Measurements from ENCODE around the gene TKFC. TPM values are rescaled to one million over a fixed set of nuclear protein-coding genes. Genes with fewer than 3 reads are reported as not detected.

TKFC gene
- total and polyA plus RNA-seq, 9 of the 15 experiments (the other 6 are each of a cell fraction or from before 2014, with no cell fraction given), result 2.0 to 61.7 (median 28.5) TPM

DNA sequence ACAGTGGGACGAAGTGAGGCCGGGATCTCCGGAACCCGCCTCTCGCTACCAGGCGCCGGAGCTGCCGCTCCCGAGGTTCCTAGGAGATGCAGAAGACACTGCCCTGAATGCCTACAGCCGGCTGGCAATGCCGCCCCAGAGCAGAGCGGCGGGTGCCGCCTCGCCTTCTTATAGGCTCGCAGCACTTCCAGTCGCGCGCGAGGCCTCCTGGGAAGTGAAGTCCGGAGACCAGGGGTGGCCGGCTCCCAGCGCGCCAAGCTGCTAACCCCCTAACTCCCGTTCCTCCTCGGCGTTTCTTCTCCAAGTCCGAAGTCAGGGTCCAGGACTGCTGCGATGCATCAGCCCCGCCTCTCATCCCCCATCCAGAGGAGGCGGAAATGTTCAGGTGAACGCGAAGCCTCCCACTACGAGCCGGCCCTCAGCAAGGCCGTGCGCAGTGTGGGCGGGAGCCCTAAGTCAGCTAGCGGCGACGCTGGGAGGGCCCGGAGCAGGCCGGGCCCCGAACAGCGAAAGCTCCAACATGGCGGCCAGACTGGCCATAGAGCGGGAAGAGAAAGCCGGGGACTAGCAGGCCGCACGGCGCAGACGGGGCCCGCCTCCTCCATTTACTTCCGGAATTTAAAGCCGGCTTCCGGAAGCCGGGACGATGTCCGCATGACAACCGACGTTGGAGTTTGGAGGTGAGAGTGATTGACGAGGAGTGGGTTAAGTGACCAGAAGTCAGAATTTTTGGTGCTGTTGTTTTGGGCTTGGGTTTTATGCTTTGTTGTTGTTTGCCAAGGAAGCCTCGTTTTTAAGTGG, 28.9 kb downstream of the TKFC start, which contains the start of the genes CYB561A3 and TMEM138 (continued):
- TF ChIP-seq ZNF740 (CRISPR knock-in tag; IDR thresholded peaks at IDR 0.05) (no peak), ZNF740 (tag; IDR thresholded peaks at IDR 0.05) (no peak), KLF16 (IDR thresholded peaks at IDR 0.05) (no peak), FOXJ2 (tag; IDR thresholded peaks at IDR 0.05) (no peak), DMBX1 (CRISPR knock-in tag; IDR thresholded peaks at IDR 0.05; ENCODE audit: borderline replicate concordance) (peak; percentile 43; the same call in 1 of the 2 replicates), ETV5 (CRISPR knock-in tag; IDR thresholded peaks at IDR 0.05; ENCODE audit: low read depth) (peak; percentile 54; the same call in 1 of the 2 replicates), ZBTB26 (CRISPR knock-in tag; IDR thresholded peaks at IDR 0.05) (peak; percentile 82), ZKSCAN1 (IDR thresholded peaks at IDR 0.05; ENCODE audit: low read depth, low read length) (0 out of 2 replicates have a peak, but pooled peaks have one; percentile 9), BACH1 (tag; IDR thresholded peaks at IDR 0.05) (no peak), ZNF507 (tag; conservative IDR thresholded peaks at IDR 0.05) (no peak), MCM7 (IDR thresholded peaks at IDR 0.05) (no peak), PURB (CRISPR knock-in tag; IDR thresholded peaks at IDR 0.05; ENCODE audit: low read depth) (no peak), GTF2A2 (tag; IDR thresholded peaks at IDR 0.05) (no peak), LARP7 (IDR thresholded peaks at IDR 0.05) (peak; percentile 19; the same call in 1 of the 2 replicates), MTA2 (IDR thresholded peaks at IDR 0.05; ENCODE audit: low read depth) (no peak), HCFC1 (IDR thresholded peaks at IDR 0.05; ENCODE audit: low read depth, low read length) (peak; percentile 73), ZNF764 (CRISPR knock-in tag; IDR thresholded peaks at IDR 0.05; ENCODE audit: low read depth) (no peak), SMAD2 (IDR thresholded peaks at IDR 0.05; ENCODE audit: low read depth, low read length) (no peak), CHD1 (IDR thresholded peaks at IDR 0.05; ENCODE audit: low read length) (no peak), POLR2AphosphoS5 (IDR thresholded peaks at IDR 0.05; ENCODE audit: control insufficient read depth, insufficient read depth, low read depth, low read length) (peak; percentile 21; the same call in 1 of the 2 replicates), PHF21A (IDR thresholded peaks at IDR 0.05; ENCODE audit: borderline replicate concordance, low read depth) (no peak), XRCC4 (IDR thresholded peaks at IDR 0.05; ENCODE audit: extremely low read depth, insufficient read depth, insufficient read length) (no peak), UBTF (IDR thresholded peaks at IDR 0.05; ENCODE audit: borderline replicate concordance in 1 of 2, low read depth in 2 of 2, low read length in 2 of 2) (peak; percentile 92 to 95; a peak in 3 of 4 replicates), SNRNP70 (optimal IDR thresholded peaks at IDR 0.05; ENCODE audit: low read depth, low read length) (no peak), TBP (optimal IDR thresholded peaks at IDR 0.05; ENCODE audit: low read depth, low read length) (peak; percentile 95), EWSR1 (IDR thresholded peaks at IDR 0.05; ENCODE audit: borderline replicate concordance, low read depth, partially characterized antibody) (no peak)

All from K562 (cell line).